Measurements from ENCODE around the gene WBP11.
A peak's percentile ranks its signal among the peaks of the same experiment; 100 is the strongest.
"Not testable (repeated sequence)": the region's sequence is repeated elsewhere in the genome, so short reads cannot be mapped to it uniquely, and the experiment has no call there.

Gene WBP11

GRCh38 chr12:14774906-14775635, 28.2 kb downstream of the WBP11 start:
- H3K4me3 ChIP-seq = peak overlapping the region; percentile 58 to 83 (median 78)
- H3K27ac ChIP-seq = peak overlapping the region; percentile 74 to 96 (median 92)

GRCh38 chr12:14774074-14774905, 29.0 kb downstream of the WBP11 start:
- H3K4me3 ChIP-seq = peak overlapping the region; percentile 58 to 83 (median 78)
- H3K27ac ChIP-seq = peak overlapping the region; percentile 74 to 96 (median 92)

- Histone ChIP-seq H3K4me3 (peak overlapping the region; percentile 58 to 83 (median 78)), H3K27ac (peak overlapping the region in 18 of 21 experiments; percentile 61 to 96 (median 92))
Measured at GRCh38 chr12:14773685-14774073, 29.6 kb downstream of the WBP11 start.

- Histone ChIP-seq H3K27ac (peak overlapping the region in 2 of 21 experiments; percentile 95 to 96), H3K4me3 (no peak overlapping the region)
Measured at GRCh38 chr12:14772946-14773345, 30.3 kb downstream of the WBP11 start.

- peak overlapping the region in 20 of 21 experiments; percentile 84 to 96 (median 94) for H3K27ac ChIP-seq
- peak overlapping the region in 6 of 7 experiments; percentile 64 to 84 (median 74) for H3K4me3 ChIP-seq
Measured at GRCh38 chr12:14771651-14772137, 31.6 kb downstream of the WBP11 start.

GRCh38 chr12:14770496-14771461, 32.5 kb downstream of the WBP11 start:
- Histone ChIP-seq H3K4me3 (peak overlapping the region; percentile 64 to 84 (median 75)), H3K27ac (peak overlapping the region; percentile 70 to 96 (median 93))

- peak overlapping the region; percentile 70 to 96 (median 93) for H3K27ac ChIP-seq
- H3K4me3 ChIP-seq = peak overlapping the region; percentile 64 to 84 (median 75)
Measured at GRCh38 chr12:14769969-14770495, 33.2 kb downstream of the WBP11 start.

GRCh38 chr12:14769466-14769968, 33.8 kb downstream of the WBP11 start:
- H3K27ac ChIP-seq = peak overlapping the region in 20 of 21 experiments; percentile 41 to 96 (median 94)
- H3K4me3 ChIP-seq = peak overlapping the region; percentile 64 to 84 (median 75)

- Histone ChIP-seq H3K27ac (peak overlapping the region in 20 of 21 experiments; percentile 41 to 96 (median 94)), H3K4me3 (peak overlapping the region; percentile 64 to 84 (median 75))
Measured at GRCh38 chr12:14768823-14769405, 34.4 kb downstream of the WBP11 start.

- H3K27ac ChIP-seq = peak overlapping the region in 1 of 21 experiments; percentile 49
- H3K4me3 ChIP-seq = peak overlapping the region in 1 of 7 experiments; percentile 75
Measured at GRCh38 chr12:14767617-14768016, 35.7 kb downstream of the WBP11 start.

- no peak overlapping the region for H3K27ac ChIP-seq
- no peak overlapping the region for H3K4me3 ChIP-seq
Measured at GRCh38 chr12:14766649-14767215, 36.5 kb downstream of the WBP11 start.

- H3K4me3 ChIP-seq, H3K27ac ChIP-seq: not testable (repeated sequence)
Measured at GRCh38 chr12:14766020-14766419, 37.3 kb downstream of the WBP11 start.

- H3K27ac ChIP-seq = no peak overlapping the region
- H3K4me3 ChIP-seq = no peak overlapping the region
Measured at GRCh38 chr12:14765398-14765797, 37.9 kb downstream of the WBP11 start.

GRCh38 chr12:14759711-14760280, 43.5 kb downstream of the WBP11 start:
- not testable (repeated sequence) for H3K27ac ChIP-seq, H3K4me3 ChIP-seq

GRCh38 chr12:14756334-14757143, 46.7 kb downstream of the WBP11 start:
- Histone ChIP-seq H3K4me3 (no peak overlapping the region), H3K27ac (no peak overlapping the region)

GRCh38 chr12:14751986-14752385, 51.3 kb downstream of the WBP11 start:
- H3K4me3 ChIP-seq = no peak overlapping the region
- H3K27ac ChIP-seq = no peak overlapping the region

GRCh38 chr12:14743061-14743460, 60.2 kb downstream of the WBP11 start:
- Histone ChIP-seq H3K27ac (no peak overlapping the region), H3K4me3 (no peak overlapping the region)

Measured in skin epidermis (tissue), 12 donors.